Measurements from ENCODE around the gene CDK5RAP3.

GRCh38 chr17:48026502-48027321 lies 55.8 kb downstream of the CDK5RAP3 start:
- TF ChIP-seq POLR2AphosphoS5 (IDR thresholded peaks at IDR 0.05; ENCODE audit: low read depth, low read length) (no peak), POLR2A (IDR thresholded peaks at IDR 0.05; ENCODE audit: low read depth, low read length) (no peak), TAF1 (IDR thresholded peaks at IDR 0.05; ENCODE audit: low read depth, low read length) (no peak), POU2F2 (IDR thresholded peaks at IDR 0.05; ENCODE audit: low read depth, low read length) (no peak)

Measured in GM12891 (cell line).